Activated CD4-positive, alpha-beta T cell treated with anti-CD3 and anti-CD28 coated beads, Interleukin-2, Interleukin-4, amounts not matched to agents 100 ng/mL and 50 ng/mL, durations not matched to agents 16 hours and 8 hours (primary cell): ENCODE measurements around the gene DZIP1.
"Not testable (repeated sequence)": the region's sequence is repeated elsewhere in the genome, so short reads cannot be mapped to it uniquely, and the experiment has no call there.

Source experiments
- DNase-seq: peaks from one replicate; pipeline ENCODE4 v3.0.0-alpha.2; 2020; ENCODE audit warnings: low spot score

Gene DZIP1

GRCh38 chr13:95601216-95601615, 43.3 kb downstream of the DZIP1 start:
- DNase-seq: no peak

- no peak for DNase-seq
Observed at GRCh38 chr13:95596701-95597100, 47.8 kb downstream of the DZIP1 start.

DNA sequence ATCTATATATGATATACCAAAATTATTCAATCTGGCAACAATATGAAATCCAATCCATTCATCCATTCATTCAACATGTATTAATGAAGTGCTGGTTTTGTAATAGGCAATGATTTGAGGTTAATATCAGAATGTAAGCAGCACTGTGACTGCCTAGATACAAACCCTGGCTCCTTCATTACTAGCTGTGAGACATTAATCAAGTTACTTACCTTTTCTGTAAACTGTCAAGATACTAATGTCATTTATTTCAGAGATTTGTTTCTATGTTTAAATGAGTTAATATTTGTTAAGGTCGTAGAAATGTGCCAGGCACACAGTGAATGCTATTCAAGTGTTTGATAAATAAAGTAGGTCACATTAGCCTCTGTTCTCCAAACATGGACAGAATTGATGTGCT, 51.0 kb downstream of the DZIP1 start:
- DNase-seq: no peak

DNA sequence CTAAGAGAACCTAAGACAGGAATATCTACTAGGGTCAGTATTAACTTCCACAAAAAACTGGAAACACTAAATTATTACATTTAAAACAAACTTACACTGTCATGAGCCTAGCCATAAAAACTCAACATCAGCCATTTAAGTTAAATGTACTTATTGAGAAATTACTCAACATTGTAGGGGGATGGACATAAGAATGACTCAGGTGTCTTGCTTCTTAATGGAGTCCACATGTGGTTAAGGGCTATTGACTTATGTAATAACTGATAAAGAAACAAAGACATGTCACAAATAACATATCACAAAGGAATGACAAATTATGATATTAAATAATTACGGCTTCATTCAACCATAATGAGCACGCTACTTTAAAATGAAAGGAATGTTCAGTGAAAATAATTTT, 55.8 kb downstream of the DZIP1 start:
- no peak for DNase-seq

- no peak for DNase-seq
Observed at GRCh38 chr13:95588134-95588533, 56.4 kb downstream of the DZIP1 start.

DNA sequence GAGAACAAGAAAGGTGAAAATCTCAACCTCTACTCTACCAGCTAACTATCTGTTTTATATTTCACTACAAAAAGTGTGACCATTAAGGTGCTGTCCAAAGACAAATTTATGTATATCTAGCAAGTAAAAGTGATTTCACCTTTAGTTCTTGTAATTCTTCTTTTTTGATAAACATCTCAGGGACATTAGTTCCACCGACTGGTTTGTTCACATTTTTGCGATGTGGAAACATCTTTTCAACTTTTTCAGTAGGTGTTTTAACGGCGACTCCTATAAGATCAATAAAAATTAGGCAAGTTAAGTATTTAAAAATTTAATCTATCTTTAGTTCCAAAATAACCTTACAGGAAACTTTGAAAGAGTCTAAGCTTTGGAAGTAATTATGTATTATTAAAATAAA, 58.6 kb downstream of the DZIP1 start:
- no peak for DNase-seq

GRCh38 chr13:95579303-95579702, 65.2 kb downstream of the DZIP1 start:
- DNase-seq: peak; percentile 47

DNA sequence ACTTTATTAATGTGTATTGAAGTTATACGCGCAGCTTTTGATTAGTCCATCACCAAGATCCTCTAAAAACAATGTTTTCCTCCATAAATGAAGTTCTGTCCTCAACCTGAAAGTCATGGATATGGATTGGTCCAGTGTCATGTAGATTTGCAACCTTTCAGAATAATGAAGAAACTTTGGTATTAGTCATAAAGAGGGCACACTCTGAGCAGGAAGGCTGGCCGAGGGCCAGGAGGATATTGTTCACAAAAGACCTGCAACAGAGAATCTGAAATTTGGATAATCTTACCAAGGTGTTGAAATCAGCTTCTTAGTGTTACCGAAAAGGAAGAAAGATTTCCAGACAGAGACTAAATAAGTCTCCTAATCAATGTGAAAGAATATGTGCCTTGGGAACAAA, 71.3 kb downstream of the DZIP1 start:
- DNase-seq: no peak

DNA sequence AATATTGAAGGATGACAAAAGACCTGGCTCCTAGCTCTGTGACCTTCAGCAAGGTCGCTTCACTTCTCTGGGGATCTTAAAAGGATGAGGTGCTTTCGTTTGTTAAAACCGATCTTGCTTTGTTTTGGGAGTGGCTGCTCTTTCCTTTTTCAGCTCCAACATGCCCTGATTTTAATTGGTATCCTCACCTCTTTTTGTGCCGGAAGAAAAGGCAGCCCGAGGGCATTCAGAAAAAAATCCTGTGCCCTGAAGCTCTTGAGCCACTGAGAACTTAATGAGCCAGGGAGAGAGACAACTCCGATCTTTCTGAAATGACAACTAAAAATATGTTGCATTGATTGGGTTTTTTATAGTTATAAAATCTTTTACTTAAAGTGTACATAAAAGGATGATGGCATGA, 72.6 kb downstream of the DZIP1 start:
- DNase-seq: no peak

DNA sequence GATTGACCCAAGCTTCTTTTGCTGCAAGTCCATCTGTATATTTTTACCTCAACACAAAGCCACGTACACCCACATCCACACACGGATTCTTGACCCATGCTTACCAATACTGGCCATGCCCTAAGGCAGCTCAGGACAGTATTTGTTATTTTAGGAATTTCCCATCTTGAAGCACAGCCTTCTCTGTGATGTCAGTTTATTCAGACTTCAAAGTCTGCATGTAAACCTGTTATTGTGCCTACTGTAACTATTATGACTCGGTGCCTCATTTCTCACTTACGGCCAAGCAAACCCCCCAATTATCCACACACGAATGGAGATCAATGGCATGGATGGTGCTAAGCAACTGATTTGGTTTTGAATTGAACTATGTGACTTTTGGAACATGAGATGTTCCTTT, 74.5 kb downstream of the DZIP1 start:
- no peak for DNase-seq

DNA sequence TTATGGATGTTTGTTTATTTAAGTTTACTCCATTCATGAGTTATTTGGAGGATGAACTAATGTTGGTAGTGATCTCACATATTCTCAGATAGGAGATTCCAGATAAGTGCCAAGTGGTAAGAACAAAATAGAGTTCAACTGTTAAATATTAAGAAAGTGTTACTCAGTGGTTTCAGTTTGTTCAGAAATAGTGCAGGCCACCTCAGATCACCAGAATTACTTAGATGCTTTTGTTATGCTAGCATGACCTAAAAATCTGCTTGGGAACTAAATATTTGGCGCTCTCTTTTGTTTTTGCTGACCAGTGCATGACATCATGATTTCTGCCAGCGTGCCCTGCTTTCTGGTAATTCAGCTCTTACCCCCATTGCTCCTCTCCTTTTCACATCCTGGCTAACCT, 76.4 kb downstream of the DZIP1 start:
- no peak for DNase-seq

DNA sequence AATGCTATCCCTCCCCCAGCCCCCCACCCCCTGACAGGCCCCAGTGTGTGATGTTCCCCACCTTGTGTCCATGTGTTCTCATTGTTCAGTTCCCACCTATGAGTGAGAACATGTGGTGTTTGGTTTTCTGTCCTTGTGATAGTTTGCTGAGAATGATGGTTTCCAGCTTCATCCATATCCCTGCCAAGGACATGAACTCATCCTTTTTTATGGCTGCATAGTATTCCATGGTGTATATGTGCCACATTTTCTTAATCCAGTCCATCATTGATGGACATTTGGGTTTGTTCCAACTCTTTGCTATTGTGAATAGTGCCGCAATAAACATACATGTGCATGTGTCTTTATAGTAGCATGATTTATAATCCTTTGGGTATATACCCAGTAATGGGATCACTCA, 78.7 kb downstream of the DZIP1 start:
- DNase-seq: not testable (repeated sequence)

- DNase-seq: no peak
Observed at GRCh38 chr13:95564733-95565291, 79.7 kb downstream of the DZIP1 start.

GRCh38 chr13:95564091-95564490, 80.4 kb downstream of the DZIP1 start:
- DNase-seq: no peak

DNA sequence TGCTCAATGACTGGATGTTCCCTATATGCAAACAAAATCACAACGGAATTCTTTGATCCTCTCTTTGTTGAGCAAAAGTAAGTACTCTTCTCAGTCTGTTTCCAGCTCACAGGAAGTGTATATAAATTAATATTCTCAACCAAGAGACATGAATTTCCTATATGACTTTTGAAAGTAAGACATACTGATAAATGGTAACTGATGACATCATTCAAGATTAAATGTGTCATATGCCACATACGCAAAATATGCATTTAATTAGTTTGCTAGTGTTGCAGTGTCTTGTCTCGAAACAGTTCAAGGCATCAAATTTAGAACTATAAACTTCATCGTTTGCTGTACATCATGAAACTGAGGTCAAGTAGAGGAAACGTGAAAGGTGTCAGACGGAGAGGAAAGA, 84.1 kb downstream of the DZIP1 start:
- no peak for DNase-seq

DNA sequence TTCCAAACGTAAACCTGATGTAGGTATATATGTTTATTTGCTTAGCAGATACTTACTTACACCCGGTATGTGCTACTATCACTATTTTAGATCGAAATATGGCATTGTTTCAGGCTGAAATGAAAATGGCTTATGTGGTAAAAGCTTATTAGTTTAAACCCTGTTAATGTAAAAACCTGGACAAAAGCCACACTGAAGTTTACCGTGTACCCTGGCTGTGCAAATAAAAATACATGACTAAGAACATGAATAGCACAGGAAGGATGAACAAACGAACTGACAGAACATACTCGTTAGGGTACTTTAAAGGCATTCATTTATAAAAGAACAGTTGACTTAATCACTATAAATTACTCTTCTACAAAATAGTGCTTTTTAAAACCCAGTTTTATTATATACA, 85.4 kb downstream of the DZIP1 start:
- no peak for DNase-seq

GRCh38 chr13:95557013-95557412, 87.5 kb downstream of the DZIP1 start:
- DNase-seq: no peak

DNA sequence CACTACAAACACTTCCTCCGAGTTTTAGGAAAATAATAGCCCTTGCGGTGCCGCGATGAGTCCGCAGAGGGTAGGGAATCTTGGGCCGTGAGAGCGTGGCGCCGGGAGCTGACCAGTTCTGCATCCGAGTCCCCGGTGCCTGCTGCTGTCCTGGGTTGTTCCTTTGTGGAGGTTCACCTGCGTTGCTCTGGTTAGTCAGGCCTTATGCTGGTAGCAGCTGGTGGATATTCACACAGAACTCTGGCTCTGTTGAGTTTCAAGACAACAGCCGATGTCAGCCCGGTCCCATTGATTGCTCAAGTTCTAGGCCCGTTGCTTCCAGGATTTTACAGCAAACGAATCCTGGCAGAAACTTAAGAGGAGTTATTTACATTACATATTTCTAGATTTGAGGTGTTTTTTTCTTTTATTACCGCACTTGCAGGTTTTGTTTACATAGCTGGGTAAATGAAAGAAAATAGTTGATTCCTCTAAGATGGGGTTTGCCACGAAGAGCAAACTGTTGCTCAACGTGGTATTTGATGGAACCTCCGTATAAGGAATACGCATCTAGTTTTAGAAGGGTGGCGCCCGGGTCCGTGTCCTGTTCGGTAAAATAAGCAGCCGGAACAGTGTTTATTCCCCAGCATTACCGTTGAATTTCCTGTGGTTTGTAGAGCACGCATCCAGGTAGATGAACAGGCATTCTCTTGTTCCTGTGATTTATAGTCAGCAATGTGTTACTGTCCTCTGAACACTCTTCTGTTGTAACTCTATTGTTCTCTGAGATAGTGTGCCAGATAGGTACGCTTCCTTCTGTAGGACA, 90.7 kb downstream of the DZIP1 start:
- no peak for DNase-seq

DNA sequence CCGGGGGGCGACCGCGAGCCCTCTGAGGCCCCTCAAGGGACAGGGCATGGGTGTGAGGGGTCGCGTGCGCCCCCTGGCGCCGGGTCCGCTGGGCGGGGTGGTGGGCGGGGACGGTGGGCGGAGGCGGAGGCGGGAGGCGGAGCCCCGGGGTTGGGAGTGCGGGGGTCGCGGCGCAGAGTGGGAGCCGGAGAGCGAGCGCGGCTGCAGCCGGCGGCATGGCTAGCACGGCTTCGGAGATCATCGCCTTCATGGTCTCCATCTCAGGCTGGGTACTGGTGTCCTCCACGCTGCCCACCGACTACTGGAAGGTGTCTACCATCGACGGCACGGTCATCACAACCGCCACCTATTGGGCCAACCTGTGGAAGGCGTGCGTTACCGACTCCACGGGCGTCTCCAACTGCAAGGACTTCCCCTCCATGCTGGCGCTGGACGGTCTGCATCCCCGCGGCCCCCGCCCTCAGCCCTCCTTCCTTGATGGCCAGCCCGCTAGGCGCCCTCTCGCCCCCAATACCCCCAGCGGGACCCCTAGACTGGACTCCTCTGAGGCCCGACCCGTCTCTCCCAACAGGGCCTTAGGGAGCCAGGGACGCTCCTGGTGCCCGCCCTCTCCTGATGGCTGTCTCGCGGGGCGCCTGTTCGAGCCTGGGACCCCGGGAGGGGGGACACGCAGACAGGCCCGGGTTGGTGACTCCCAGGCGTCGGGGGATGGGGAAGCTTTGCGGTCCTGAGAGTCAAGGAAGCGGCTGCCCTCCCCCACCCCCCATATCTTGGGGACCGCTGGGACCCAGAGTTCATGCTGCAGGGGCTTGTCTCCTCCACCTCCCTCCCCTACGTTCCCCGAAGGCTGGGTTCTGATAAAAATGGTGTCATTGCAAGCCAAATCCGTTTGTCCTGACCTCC, 91.7 kb downstream of the DZIP1 start, which contains the start of gene CLDN10:
Gene CLDN10 (plus strand): TSS at position 182 of the 903 bp plus-strand sequence. CDS start 34 bp downstream, at position 216.
- no peak for DNase-seq

GRCh38 chr13:95552208-95552538, 92.3 kb downstream of the DZIP1 start:
- DNase-seq: no peak

DNA sequence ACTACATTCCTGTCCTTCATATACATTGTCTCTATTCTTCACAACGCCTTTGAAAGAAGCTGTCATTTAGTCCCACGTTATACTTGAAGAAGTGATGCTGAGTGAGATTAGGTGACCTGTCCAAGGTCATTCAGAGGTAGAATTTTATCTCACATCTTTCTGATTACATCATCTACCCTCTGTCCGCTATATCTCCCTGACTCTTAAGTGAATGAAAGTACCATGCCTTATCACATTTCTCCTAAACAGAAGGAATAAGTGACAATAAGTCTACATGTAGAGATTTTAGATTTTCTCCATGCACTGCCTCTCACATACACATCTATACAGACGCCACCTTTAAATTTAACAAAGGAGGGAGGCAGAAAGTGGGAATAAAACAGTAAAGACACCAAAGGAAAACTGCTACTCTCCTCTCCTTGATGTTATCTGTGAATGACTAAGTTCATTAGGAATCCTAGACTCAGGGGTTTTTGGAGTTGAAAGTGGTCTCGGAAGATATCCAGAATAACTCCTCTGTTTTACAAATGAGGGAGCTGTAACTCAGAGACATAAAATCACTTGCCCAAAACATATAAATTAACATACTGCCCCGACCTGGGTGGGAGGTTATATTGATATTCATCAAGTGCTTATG, 96.9 kb downstream of the DZIP1 start:
- DNase-seq: no peak

- no peak for DNase-seq
Observed at GRCh38 chr13:95546919-95547318, 97.6 kb downstream of the DZIP1 start.
